NCI-H446 (cell line): ENCODE measurements around the gene WDR5B.
"Not testable (repeated sequence)": the region's sequence is repeated elsewhere in the genome, so short reads cannot be mapped to it uniquely, and the experiment has no call there.

ENCODE experiments used
- DNase-seq, 2 experiments: peaks; one replicate each; lab custom pipeline; 2025; lab: John Stamatoyannopoulos, UW

WDR5B gene

GRCh38 chr3:122415762-122416654 is at the start of gene WDR5B:
Gene WDR5B (minus strand): TSS chr3:122416062. CDS start chr3:122415528, 534 bp downstream.
- no peak for DNase-seq

DNA sequence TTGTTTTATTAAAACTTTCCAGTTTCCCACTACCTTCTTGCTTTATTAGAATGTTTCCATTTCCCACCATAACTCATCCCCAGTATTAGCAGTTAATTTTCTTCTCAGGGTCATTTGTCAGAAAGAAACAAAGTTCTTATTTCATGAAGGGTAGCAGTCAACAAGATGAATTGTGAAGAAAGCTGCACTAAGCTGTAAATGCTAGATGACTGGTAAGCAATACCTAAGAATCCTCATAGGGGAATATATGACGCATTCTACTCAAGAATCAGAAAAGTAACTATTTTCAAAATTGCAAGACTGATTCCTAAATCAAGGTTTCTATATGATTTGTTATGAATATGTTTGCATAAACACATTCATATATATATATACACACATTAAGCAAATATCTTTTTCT is 48.8 kb upstream of the WDR5B start:
- DNase-seq: no peak

DNA sequence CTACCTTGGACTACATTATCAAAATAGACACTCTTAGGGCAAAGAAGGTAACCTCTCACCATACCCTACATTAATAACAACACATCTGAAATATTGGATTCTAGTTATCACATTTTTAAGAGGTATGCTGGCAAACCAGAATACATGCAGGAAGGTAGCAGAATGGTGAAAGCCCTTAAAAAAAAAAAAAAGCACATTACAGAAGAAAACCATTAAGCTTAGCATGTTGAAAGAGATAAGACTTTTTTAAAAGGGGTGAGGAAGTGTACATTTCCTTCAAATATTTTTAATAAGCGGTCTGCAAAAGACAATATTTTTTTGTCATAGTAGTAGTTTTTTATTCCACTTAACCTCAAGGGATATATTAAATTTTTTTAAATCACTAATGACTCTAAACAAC is 46.5 kb upstream of the WDR5B start:
- DNase-seq: no peak

DNA sequence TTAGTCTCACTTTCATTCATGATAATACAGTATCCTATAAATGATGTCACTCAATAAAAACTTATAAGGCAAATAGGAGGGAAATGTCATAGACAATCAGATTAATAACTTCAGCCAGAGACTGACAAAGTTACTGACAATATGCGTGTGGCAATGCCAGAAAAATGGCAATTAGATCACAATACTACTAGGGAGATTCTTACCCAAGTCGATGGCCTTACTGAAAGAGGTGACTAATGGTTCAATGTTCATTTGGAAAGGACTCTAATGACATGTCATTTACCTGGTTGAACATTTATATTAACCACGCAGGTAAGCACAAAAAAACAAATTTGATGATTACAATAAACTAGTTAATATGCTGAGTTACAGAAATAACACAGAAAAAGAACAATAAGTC is 45.9 kb upstream of the WDR5B start:
- DNase-seq: no peak

GRCh38 chr3:122458992-122459391 is 43.1 kb upstream of the WDR5B start:
- peak in 1 of 2 experiments; percentile 33 for DNase-seq

- DNase-seq: no peak
Measured at GRCh38 chr3:122457706-122458105, 41.8 kb upstream of the WDR5B start.

DNA sequence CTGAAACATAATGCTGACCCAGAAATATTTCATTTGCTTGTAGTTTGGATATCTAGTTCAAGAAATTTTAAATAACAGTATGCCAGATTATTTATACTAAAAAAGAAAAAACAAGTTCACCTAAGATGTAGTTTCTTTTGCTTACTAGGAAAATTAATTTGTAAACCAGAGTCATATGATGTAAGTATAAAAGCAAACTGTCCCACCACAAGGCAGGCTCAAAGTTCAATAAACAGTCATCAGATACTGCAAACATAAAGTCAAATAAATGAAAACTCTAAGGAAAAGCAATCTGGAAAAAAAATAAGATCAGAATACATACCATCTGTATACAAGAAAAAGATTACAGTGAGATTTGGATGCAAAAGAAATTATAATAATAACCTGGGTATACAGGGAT is 40.2 kb upstream of the WDR5B start:
- DNase-seq: no peak

- no peak for DNase-seq
Measured at GRCh38 chr3:122451371-122451770, 35.5 kb upstream of the WDR5B start.

GRCh38 chr3:122448218-122448617 is 32.4 kb upstream of the WDR5B start:
- DNase-seq: not testable (repeated sequence)

DNA sequence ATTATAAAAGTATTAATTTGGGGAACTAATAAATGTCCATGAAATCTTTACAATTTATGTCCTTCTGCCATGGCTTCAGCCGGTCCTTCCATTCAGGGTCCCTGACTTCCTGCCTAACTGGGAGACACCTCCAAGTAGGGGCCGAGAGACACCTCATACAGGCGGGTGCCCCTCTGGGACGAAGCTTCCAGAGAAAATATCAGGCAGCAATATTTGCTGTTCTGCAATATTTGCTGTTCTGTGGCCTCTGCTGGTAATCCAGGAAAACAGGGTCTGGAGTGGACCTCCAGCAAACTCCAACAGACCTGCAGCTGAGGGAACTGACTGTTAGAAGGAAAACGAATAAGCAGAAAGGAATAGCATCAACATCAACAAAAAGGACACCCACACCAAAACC is 28.6 kb upstream of the WDR5B start:
- DNase-seq: not testable (repeated sequence)

DNA sequence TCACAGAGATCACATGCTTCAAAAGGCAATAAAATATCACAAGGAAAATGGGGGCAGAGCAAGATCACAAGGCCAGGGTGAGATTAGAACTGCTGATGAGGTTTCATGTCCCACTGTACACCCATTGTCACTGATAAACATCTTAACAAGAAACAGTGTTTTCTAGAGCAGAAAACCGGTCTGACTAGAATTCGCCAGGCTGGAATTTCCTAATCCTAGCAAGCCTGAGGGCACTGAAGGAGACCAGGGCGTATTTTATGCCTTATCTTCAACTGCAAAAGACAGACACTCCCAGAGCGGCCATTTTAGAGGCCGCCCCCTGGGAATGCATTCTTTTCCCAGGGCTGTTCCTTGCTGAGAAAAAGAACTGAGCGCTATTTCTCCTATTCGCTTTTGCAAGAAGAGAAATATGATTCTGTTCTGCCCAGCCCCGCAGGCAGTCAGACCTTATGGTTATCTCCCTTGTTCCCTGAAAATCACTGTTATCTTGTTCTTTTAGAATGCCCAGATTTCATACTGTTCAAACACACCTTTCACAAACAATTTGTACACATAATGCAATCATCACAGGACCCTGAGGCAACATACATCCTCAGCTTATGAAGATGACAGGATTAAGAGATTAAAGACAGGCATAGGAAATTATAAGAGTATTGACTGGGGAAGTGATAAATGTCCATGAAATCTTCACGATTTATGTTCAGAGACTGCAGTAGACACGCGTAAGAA is 28.1 kb upstream of the WDR5B start:
- not testable (repeated sequence) for DNase-seq

DNA sequence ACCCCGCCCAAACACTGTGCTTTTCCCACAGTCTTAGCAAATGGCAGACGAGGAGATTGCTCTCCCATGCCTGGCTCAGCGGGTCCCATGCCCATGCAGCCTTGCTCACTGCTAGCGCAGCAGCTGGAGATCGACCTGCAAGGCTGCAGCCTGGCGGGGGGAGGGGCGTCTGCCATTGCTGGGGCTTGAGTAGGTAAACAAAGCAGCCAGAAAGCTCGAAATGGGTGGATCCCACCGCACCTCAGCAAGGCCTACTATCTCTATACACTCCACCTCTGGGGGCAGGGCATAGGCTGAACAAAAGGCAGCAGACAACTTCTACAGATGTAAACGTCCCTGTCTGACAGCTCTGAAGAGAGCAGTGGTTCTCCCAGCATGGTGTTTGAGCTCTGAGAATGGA is 27.2 kb upstream of the WDR5B start:
- DNase-seq: no peak

- DNase-seq: no peak
Measured at GRCh38 chr3:122435950-122436349, 20.1 kb upstream of the WDR5B start.

GRCh38 chr3:122430371-122430770 is 14.5 kb upstream of the WDR5B start:
- DNase-seq: no peak

DNA sequence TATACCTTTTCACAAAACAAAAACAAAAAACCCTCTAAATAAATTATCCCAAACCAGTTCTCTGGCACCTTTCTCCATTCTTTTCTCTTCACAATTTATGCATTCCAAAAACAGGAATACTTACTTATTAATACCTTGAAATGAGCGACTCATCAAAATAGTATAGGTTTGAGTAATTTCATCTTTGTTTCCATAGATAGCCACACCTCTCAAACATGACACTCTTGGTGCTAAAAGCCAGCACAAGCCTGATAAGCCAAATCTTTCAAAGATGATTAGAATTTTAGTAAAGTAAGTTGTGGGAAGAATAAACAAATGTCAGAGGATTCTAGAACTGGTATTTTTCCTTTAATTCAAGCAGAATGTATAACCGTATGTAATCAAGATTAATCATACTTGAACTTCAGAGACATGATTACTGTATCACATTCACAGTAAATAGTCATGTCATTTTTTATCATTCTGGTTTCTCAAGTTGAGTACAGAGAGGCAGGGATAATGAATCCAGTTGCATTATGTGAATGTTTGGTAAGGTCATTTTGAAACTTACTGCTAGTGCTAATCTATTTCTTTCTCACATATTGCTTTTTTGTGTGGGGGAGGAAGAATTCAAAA is 12.1 kb upstream of the WDR5B start:
- no peak for DNase-seq

DNA sequence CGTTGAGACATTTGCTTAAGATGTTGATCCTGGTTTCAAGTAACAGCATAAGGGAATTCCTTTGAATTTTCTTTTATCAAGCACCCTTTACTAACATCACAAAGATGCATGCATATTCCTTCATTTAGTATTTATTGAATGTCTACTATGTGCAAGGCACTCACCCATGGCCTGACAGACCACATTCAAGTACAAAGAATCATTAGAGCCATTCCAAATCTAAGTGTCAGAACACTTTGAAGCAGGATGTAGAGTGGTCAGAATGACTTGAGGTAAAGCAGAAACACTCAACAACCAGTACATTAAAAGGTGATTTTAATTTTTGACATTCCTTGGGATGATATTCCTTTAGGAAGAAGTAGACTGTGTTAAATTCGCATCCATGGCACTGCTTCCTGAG is 6.0 kb upstream of the WDR5B start:
- no peak for DNase-seq

DNA sequence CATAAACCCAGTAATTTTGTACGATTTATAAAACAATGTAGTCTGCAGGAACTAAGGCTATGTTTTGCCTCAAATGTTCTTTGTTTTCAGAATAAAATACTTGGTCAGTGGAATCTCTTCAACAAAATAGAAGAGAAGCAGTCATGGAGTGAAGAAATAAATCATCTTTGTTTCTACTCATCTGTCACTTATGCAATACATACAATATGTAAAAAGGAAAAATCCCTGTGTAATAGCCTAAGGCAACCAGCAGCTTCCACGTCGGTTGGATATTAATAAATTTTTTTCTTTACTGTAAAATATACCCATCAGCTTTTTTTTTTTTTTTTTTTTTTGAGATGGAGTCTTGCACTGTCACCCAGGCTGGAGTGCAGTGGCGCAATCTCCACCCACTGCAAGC is 5.2 kb upstream of the WDR5B start:
- DNase-seq: no peak

DNA sequence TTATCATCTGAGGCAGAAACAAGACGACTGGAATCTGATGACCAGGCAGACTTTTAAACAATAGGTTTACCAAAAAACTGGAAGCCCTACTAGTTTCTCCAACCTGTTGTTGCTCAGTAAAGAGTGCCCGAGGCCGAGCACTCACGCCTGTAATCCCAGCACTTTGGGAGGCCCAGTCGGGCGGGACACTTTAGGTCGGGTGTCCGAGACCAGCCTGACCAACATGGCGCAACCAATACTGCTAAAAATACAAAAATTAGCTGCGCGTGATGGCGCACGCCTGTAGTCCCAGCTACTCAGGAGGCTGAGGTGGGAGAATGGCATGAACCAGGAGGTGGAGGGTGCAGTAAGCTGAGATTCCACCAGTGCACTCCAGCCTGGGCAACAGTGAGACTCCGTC is 1.1 kb upstream of the WDR5B start:
- DNase-seq: no peak

DNA sequence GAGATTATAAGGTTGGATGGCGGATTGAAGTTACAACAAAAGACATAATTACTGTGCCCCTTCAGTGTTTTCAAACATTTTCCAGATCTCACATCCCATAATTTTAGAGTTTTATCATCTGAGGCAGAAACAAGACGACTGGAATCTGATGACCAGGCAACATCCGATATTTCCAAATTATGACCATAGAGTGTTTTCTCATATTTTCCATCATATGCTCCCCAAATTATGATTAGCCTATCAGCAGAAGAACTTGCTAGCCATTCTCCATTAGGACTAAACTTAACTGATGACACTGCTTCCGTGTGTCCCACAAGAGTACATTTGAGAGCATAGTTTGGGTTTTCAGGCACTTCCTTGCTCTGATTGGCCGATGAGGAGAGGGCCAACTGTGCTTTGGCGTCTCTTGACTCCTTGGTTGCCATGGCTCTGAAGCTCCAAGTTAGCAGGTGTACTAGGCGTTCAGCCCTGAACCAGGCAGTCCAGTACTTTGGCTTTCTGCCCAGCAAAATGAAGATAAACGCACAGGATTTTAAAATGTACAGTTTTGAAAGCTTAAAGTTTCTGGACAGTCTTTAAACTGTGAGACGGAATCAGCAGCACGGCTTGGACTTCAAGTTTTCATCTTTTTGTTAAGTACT is 638 bp downstream of the WDR5B start:
- no peak for DNase-seq

GRCh38 chr3:122414391-122414790 is 1.5 kb downstream of the WDR5B start:
- no peak for DNase-seq

- no peak for DNase-seq
Measured at GRCh38 chr3:122410639-122411038, 5.2 kb downstream of the WDR5B start.

DNA sequence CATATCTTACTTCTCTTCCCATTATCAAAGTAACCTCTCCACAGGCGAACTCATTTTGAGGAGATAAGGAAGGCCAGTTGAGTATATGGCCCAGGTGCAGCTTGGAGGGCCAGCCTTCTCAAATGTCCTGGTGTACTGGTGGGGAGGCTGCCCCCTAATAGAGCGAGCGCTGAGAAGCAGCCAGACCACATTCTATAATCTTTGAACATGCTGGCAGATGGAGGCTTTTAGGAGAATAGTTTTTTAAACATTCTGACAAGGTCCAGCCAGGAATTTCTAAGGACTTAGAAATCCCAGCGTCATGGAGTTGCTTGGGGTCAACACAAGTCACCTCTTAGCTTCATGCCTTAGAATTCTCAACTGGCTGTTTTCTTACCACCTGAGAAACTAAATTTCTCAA is 5.8 kb downstream of the WDR5B start:
- no peak for DNase-seq
